Skeletal muscle satellite cell (primary cell): ENCODE results near the gene LIMS4.
"Not testable (repeated sequence)": the region's sequence is repeated elsewhere in the genome, so short reads cannot be mapped to it uniquely, and the experiment has no call there.

Experiments used
- H3K27me3 ChIP-seq: 2 replicates; pipeline ENCODE4 v1.7.0; 2013; ENCODE audit warnings: low read length; ENCODE audit not compliant: control insufficient read depth, insufficient read depth
- H3K36me3 ChIP-seq: 2 replicates; pipeline ENCODE4 v1.7.0; 2013; ENCODE audit warnings: mild to moderate bottlenecking, control low read depth, low read length; ENCODE audit not compliant: insufficient read depth
- H3K4me1 ChIP-seq: 2 replicates; pipeline ENCODE4 v1.7.0; 2013; ENCODE audit warnings: low read length; ENCODE audit not compliant: control insufficient read depth, insufficient read depth
- H3K4me2 ChIP-seq: 2 replicates; pipeline ENCODE4 v1.7.0; 2013; ENCODE audit warnings: mild to moderate bottlenecking, low read length
- H3K4me3 ChIP-seq: 2 replicates; pipeline ENCODE4 v1.7.0; 2013; ENCODE audit warnings: low read length
- H3K9ac ChIP-seq: 2 replicates; pipeline ENCODE4 v1.7.0; 2013; ENCODE audit warnings: mild to moderate bottlenecking, low read depth, low read length, moderate library complexity
- H3K9me3 ChIP-seq: replicated peaks from 2 replicates; pipeline ENCODE4 v1.7.0; 2013; ENCODE audit warnings: mild to moderate bottlenecking, control low read depth, low read length

The LIMS4 gene

GRCh38 chr2:110443305-110444005, 29.2 kb downstream of the LIMS4 start:
- H3K9ac ChIP-seq, H3K27me3 ChIP-seq, H3K4me2 ChIP-seq, H3K4me3 ChIP-seq, H3K9me3 ChIP-seq, H3K36me3 ChIP-seq, H3K4me1 ChIP-seq: not testable (repeated sequence)

DNA sequence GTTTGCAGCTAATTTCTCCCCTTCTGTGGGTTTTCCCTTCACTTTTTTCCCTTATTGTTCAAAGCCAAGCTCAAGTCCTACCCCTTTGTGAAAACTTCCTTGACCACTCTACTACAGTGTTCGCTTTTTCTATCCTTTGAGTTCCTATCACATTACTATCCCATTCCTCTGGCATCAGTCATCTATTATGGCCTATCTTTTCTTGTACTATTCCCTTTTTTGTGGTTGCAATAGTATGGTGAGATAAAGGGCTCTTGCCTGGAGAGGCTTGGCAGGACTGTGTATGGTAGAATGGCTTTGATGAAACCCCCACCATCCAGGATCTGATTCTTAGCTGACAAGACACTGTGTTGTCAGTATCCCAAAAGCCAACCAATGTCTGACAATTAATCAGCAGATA, 30.7 kb downstream of the LIMS4 start:
- H3K4me1 ChIP-seq, result not testable (repeated sequence)

DNA sequence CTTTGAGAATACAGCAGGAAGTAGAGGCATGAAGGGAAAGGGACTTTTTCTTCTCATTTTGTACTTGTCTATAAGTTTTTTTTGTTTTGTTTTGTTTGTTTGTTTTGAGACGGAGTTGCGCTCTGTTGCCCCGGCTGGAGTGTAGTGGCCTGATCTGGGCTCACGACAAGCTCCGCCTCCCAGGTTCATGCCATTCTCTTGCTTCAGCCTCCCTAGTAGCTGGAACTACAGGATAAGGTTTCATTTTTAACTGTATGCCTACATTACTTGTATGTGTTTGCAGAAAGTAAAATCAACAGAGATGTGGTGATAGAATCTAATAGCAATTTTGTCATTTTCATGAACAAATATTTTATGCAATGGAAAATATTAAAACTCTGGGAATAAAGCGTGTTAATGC, 38.1 kb downstream of the LIMS4 start:
- H3K9me3 ChIP-seq, H3K9ac ChIP-seq, H3K36me3 ChIP-seq, H3K4me3 ChIP-seq, H3K27me3 ChIP-seq, H3K4me1 ChIP-seq, H3K4me2 ChIP-seq: not testable (repeated sequence)

More for the DNA sequence above, 30.7 kb downstream of the LIMS4 start:
- H3K9ac ChIP-seq, H3K4me3 ChIP-seq, H3K36me3 ChIP-seq, H3K27me3 ChIP-seq, H3K9me3 ChIP-seq, H3K4me2 ChIP-seq: not testable (repeated sequence)

- H3K9me3 ChIP-seq, H3K4me2 ChIP-seq, H3K4me1 ChIP-seq, H3K4me3 ChIP-seq, H3K27me3 ChIP-seq, H3K9ac ChIP-seq, H3K36me3 ChIP-seq: not testable (repeated sequence)
These were observed 46.9 kb downstream of the LIMS4 start for GRCh38 chr2:110425725-110426124.

DNA sequence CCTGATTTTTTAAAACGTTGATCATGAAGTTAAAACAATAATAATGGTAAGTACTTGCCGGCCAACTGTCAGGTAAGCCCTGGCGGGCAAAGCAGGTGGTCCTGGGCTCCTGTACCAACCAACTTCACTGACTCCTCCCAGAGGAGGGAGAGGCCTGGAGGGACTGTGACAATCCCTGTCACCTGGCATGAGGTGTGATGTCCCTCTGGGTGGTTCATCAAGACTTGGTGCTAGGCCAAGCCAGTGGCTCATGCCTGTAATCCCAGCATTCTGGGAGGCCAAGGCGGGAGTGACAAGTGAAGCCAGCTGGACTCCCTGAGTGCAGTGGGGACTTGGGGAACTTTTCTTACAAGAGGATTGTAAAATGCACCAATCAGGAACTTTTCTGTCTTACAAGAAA, 48.2 kb downstream of the LIMS4 start:
- H3K4me3 ChIP-seq, H3K36me3 ChIP-seq, H3K9me3 ChIP-seq, H3K9ac ChIP-seq, H3K27me3 ChIP-seq, H3K4me1 ChIP-seq, H3K4me2 ChIP-seq: not testable (repeated sequence)

GRCh38 chr2:110423574-110423962, 49.0 kb downstream of the LIMS4 start:
- H3K4me1 ChIP-seq, H3K9me3 ChIP-seq, H3K9ac ChIP-seq, H3K27me3 ChIP-seq, H3K36me3 ChIP-seq, H3K4me2 ChIP-seq, H3K4me3 ChIP-seq: not testable (repeated sequence)

- H3K4me2 ChIP-seq, H3K4me1 ChIP-seq, H3K9ac ChIP-seq, H3K4me3 ChIP-seq, H3K36me3 ChIP-seq, H3K9me3 ChIP-seq, H3K27me3 ChIP-seq: not testable (repeated sequence)
These were observed 49.6 kb downstream of the LIMS4 start for GRCh38 chr2:110422852-110423573.

GRCh38 chr2:110420641-110421354, 51.8 kb downstream of the LIMS4 start:
- H3K4me2 ChIP-seq, H3K27me3 ChIP-seq, H3K9me3 ChIP-seq, H3K4me1 ChIP-seq, H3K9ac ChIP-seq, H3K4me3 ChIP-seq, H3K36me3 ChIP-seq: not testable (repeated sequence)

- H3K9me3 ChIP-seq, result not testable (repeated sequence)
These were observed 65.5 kb downstream of the LIMS4 start for GRCh38 chr2:110407142-110407541.

GRCh38 chr2:110404988-110405387, 67.6 kb downstream of the LIMS4 start:
- H3K4me3 ChIP-seq, H3K36me3 ChIP-seq, H3K9ac ChIP-seq, H3K4me2 ChIP-seq, H3K9me3 ChIP-seq, H3K27me3 ChIP-seq, H3K4me1 ChIP-seq: not testable (repeated sequence)

More at GRCh38 chr2:110407142-110407541, 65.5 kb downstream of the LIMS4 start:
- H3K36me3 ChIP-seq, H3K27me3 ChIP-seq, H3K4me2 ChIP-seq, H3K9ac ChIP-seq, H3K4me1 ChIP-seq, H3K4me3 ChIP-seq: not testable (repeated sequence)

GRCh38 chr2:110404246-110404645, 68.4 kb downstream of the LIMS4 start:
- not testable (repeated sequence) for H3K9me3 ChIP-seq, H3K4me1 ChIP-seq, H3K9ac ChIP-seq, H3K4me3 ChIP-seq, H3K4me2 ChIP-seq, H3K36me3 ChIP-seq, H3K27me3 ChIP-seq
